G401 (cell line): ENCODE results near the gene WFDC2. TPM values are rescaled to one million over a fixed set of nuclear protein-coding genes. Genes with fewer than 3 reads are reported as not detected.
A peak's percentile ranks its signal among the peaks of the same experiment; 100 is the strongest.

Experiments used
- DNase-seq: peaks from one replicate; pipeline ENCODE4 v3.0.0-alpha.2; 2015; ENCODE audit warnings: low spot score
- in situ Hi-C: cut with HindIII; loops from 2 replicates; pipeline ENCODE4 v1.10.0; 2016; ENCODE audit warnings: low sequenced_read_pairs, mixed read lengths
- total RNA-seq: library from RNA; depleted of rRNA; stranded (reverse); fragments of >200 nt; shearing (Covaris generic); gene quantifications from 2 replicates; pipeline ENCODE4 v1.2.3, GENCODE V29; 2014; rRNA removed

WFDC2 gene
- not detected in 2 replicates for total RNA-seq

GRCh38 chr20:45469336-45470261 is at the start of gene WFDC2:
TSS of gene WFDC2 (plus strand) at chr20:45469753. CDS start at chr20:45469782, 29 bp downstream.
- DNase-seq, result no peak
- in situ Hi-C loops, result no loop called here

GRCh38 chr20:45420125-45420524 is 49.4 kb upstream of the WFDC2 start:
- in situ Hi-C loops, result no loop called here
- no peak for DNase-seq

GRCh38 chr20:45423700-45424099 is 45.9 kb upstream of the WFDC2 start:
- in situ Hi-C loops, result no loop called here
- no peak for DNase-seq

- in situ Hi-C loops, result no loop called here
Measured at GRCh38 chr20:45425561-45425960, 44.0 kb upstream of the WFDC2 start.

GRCh38 chr20:45426320-45427016 is 43.1 kb upstream of the WFDC2 start:
- peak; percentile 30 for DNase-seq
- in situ Hi-C loops, result no loop called here

More at GRCh38 chr20:45425561-45425960, 44.0 kb upstream of the WFDC2 start:
- DNase-seq, result no peak

GRCh38 chr20:45427236-45428149 is 42.1 kb upstream of the WFDC2 start:
- in situ Hi-C loops, result no loop called here
- no peak for DNase-seq

GRCh38 chr20:45429618-45430017 is 39.9 kb upstream of the WFDC2 start:
- in situ Hi-C loops, result no loop called here
- DNase-seq, result no peak

- in situ Hi-C loops, result no loop called here
Measured at GRCh38 chr20:45432294-45432693, 37.3 kb upstream of the WFDC2 start.

GRCh38 chr20:45433316-45433715 is 36.2 kb upstream of the WFDC2 start:
- DNase-seq, result peak; percentile 32
- in situ Hi-C loops, result no loop called here

More at GRCh38 chr20:45432294-45432693, 37.3 kb upstream of the WFDC2 start:
- no peak for DNase-seq

- DNase-seq, result no peak
- in situ Hi-C loops, result no loop called here
Measured at GRCh38 chr20:45433976-45434375, 35.6 kb upstream of the WFDC2 start.

GRCh38 chr20:45436732-45437485 is 32.6 kb upstream of the WFDC2 start:
- in situ Hi-C loops, result no loop called here
- peak; percentile 85 for DNase-seq

GRCh38 chr20:45440424-45440823 is 29.1 kb upstream of the WFDC2 start:
- in situ Hi-C loops, result no loop called here
- no peak for DNase-seq

GRCh38 chr20:45440891-45441685 is 28.5 kb upstream of the WFDC2 start:
- DNase-seq, result no peak
- in situ Hi-C loops, result no loop called here

GRCh38 chr20:45441746-45442145 is 27.8 kb upstream of the WFDC2 start:
- in situ Hi-C loops, result no loop called here
- no peak for DNase-seq

GRCh38 chr20:45444050-45444449 is 25.5 kb upstream of the WFDC2 start:
- in situ Hi-C loops, result no loop called here
- no peak for DNase-seq

GRCh38 chr20:45445805-45446562 is 23.6 kb upstream of the WFDC2 start:
- no peak for DNase-seq
- in situ Hi-C loops, result no loop called here

- no peak for DNase-seq
- in situ Hi-C loops, result no loop called here
Measured at GRCh38 chr20:45448270-45448669, 21.3 kb upstream of the WFDC2 start.
